Measurements from ENCODE around the gene CASP14. TPM values are rescaled to one million over a fixed set of nuclear protein-coding genes. Genes with fewer than 3 reads are reported as not detected.
"Not testable (repeated sequence)": the region's sequence is repeated elsewhere in the genome, so short reads cannot be mapped to it uniquely, and the experiment has no call there.

Gene CASP14
- total RNA-seq, 3 donors from 2014 or later, result 0.29 TPM; not detected in 2

DNA sequence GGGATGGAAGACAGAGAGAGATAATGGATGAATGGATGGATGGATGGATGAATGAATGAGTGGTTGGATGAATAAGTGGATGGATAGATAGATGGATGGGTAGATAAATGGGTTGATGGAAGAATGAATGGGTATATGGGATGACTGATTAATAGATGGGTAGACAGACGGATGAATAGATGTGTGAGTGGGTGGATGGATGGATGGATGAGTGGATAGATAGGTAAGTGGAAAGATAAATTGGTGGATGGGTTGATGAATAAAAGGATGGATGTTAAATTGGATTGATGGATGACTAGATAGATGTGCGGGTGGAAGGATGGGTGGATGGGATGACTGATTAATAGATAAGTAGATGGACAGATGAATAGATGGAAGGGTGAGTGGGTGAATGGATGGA, 1.4 kb downstream of the CASP14 start:
- Histone ChIP-seq H3K27ac (no peak overlapping the region), H3K4me3 (no peak overlapping the region), H3K36me3 (no peaks in the 10 kb centered on the region), H3K27me3 (no peaks in the 10 kb centered on the region), H3K4me1 (no peaks in the 10 kb centered on the region), H3K9me3 (no peaks in the 10 kb centered on the region)
- TF ChIP-seq POLR2A (IDR thresholded peaks at IDR 0.05), result no peak
- TF ChIP-seq POLR2AphosphoS5 (IDR thresholded peaks at IDR 0.05), result no peak
- TF ChIP-seq, protein P1, sequence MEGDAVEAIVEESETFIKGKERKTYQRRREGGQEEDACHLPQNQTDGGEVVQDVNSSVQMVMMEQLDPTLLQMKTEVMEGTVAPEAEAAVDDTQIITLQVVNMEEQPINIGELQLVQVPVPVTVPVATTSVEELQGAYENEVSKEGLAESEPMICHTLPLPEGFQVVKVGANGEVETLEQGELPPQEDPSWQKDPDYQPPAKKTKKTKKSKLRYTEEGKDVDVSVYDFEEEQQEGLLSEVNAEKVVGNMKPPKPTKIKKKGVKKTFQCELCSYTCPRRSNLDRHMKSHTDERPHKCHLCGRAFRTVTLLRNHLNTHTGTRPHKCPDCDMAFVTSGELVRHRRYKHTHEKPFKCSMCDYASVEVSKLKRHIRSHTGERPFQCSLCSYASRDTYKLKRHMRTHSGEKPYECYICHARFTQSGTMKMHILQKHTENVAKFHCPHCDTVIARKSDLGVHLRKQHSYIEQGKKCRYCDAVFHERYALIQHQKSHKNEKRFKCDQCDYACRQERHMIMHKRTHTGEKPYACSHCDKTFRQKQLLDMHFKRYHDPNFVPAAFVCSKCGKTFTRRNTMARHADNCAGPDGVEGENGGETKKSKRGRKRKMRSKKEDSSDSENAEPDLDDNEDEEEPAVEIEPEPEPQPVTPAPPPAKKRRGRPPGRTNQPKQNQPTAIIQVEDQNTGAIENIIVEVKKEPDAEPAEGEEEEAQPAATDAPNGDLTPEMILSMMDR (IDR thresholded peaks at IDR 0.05), result no peak
- intact Hi-C loops (cut with DNase I; ENCODE audit: low total_unique reads), result no loop called here
- no peak for DNase-seq (ENCODE audit: low spot score in 2 of 2)

DNA sequence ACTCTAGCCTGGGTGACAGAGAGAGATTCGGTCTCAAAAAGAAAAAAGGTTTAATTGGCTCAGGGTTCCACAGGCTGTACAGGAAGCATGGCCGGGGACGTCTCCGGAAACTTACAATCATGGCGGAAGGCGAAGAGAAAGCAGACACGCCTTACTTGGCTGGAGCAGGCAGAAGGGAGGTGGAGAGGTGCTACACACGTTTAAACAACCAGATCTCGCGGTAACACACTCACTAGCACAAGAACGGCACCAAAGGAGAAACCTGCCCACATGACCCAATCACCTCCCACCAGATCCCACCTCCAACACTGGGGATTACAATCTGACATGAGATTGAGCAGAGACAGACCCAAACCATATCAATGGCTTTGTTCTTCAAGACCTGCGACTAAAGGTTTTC, 12.8 kb downstream of the CASP14 start:
- TF ChIP-seq, protein P1 (IDR thresholded peaks at IDR 0.05), result no peak
- TF ChIP-seq POLR2A (IDR thresholded peaks at IDR 0.05), result no peak
- TF ChIP-seq POLR2AphosphoS5 (IDR thresholded peaks at IDR 0.05), result no peak
- Histone ChIP-seq H3K4me1 (no peaks in the 10 kb centered on the region), H3K27ac (no peak overlapping the region), H3K27me3 (no peaks in the 10 kb centered on the region), H3K36me3 (no peaks in the 10 kb centered on the region), H3K4me3 (no peak overlapping the region), H3K9me3 (no peaks in the 10 kb centered on the region)
- no peak for DNase-seq (ENCODE audit: low spot score in 2 of 2)
- intact Hi-C loops (cut with DNase I; ENCODE audit: low total_unique reads), result no loop called here

DNA sequence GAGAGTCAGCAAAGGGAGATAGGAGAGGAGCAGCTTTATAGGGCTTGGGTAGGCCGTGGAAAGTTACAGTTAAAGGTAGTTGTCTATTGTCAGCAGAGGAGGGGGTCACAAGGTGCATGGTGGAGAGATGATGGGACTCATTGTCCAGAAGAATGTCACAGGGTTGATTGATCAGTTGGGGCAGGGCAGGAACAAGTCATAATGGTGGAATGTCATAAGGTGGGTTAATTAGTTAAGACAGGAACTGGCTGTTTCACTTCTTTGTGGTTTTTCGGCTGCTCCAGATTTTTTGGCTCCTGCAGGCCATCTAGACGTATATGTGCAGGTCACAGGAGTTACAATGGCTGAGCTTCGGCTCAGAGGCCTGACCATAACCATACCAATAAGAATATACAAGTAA, 21.1 kb downstream of the CASP14 start:
- DNase-seq (ENCODE audit: low spot score in 2 of 2); H3K9me3 ChIP-seq; intact Hi-C loops (cut with DNase I; ENCODE audit: low total_unique reads); H3K36me3 ChIP-seq; H3K27ac ChIP-seq; H3K27me3 ChIP-seq; H3K4me3 ChIP-seq; H3K4me1 ChIP-seq: not testable (repeated sequence)

DNA sequence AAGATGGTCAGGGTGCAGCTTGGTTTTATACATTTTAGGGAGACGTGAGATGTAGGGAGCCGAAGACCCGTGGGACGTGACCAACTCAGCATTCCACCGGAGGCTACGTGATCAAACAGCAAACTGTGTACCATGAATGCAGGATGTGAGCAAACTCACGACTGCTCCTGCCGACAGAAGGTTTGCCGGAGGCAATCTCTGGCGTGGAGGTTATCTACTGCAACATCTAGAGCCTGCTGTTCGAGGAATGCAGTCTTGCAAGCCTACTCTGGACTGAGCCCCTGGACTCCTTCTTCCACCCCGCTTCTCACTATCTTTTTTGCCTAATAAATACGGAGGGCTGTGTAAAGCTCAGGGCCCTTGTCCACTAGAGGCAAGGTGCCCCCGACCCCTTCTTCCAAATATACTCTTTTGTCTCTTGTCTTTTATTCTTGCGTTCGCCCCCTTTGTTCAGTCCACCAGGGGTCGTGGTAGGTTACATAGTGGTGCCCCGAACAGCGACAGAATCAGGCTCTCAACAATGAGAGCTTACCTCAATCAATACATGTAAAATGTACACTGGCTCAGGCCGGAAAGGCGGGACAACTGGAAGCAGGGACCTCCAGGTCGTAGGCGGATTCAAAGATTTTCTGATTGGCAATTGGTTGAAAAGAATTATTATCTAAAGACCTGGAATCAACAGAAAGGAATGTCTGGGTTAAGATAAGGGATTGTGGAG, 23.8 kb downstream of the CASP14 start:
- Histone ChIP-seq H3K27me3 (no peaks in the 10 kb centered on the region), H3K4me3 (no peak overlapping the region), H3K36me3 (no peaks in the 10 kb centered on the region), H3K4me1 (no peaks in the 10 kb centered on the region), H3K27ac (no peak overlapping the region), H3K9me3 (no peaks in the 10 kb centered on the region)
- intact Hi-C loops (cut with DNase I; ENCODE audit: low total_unique reads), result no loop called here
- peak; percentile 26 to 81 for DNase-seq (ENCODE audit: low spot score in 2 of 2)
- no peak for TF ChIP-seq POLR2AphosphoS5 (IDR thresholded peaks at IDR 0.05)
- TF ChIP-seq POLR2A (IDR thresholded peaks at IDR 0.05), result no peak
- TF ChIP-seq, protein P1 (IDR thresholded peaks at IDR 0.05), result no peak

DNA sequence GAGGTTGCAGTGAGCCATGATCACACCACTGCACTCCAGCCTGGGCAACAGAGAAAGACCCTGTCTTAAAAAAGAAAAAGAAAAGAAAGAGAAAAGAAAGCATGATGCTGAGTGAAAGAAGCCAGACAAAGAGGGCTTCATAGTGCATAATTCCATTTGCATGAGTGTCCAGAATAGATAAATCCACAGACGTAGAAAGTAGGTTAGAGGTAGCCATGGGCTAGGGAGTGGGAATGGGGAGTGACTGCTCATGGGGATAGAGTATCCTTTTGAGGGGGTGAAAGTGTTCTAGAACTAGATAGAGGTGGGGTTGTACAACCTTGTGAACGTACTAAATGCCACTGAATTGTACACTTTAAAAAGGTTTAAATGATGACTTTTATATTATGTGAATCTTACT, 25.1 kb downstream of the CASP14 start:
- TF ChIP-seq, protein P1 (IDR thresholded peaks at IDR 0.05), result no peak
- TF ChIP-seq POLR2A (IDR thresholded peaks at IDR 0.05) (no peak), POLR2AphosphoS5 (IDR thresholded peaks at IDR 0.05) (no peak)
- Histone ChIP-seq H3K4me1 (no peaks in the 10 kb centered on the region), H3K4me3 (no peak overlapping the region), H3K27me3 (no peaks in the 10 kb centered on the region), H3K36me3 (no peaks in the 10 kb centered on the region), H3K27ac (no peak overlapping the region), H3K9me3 (no peaks in the 10 kb centered on the region)
- intact Hi-C loops (cut with DNase I; ENCODE audit: low total_unique reads), result no loop called here
- DNase-seq (ENCODE audit: low spot score in 2 of 2), result no peak

Data from breast epithelium (tissue), 4 donors.